GM12892 (cell line): Measurements from ENCODE around the gene PTCD2.

Experiments used
- POLR2A ChIP-seq: IDR thresholded peaks from 2 replicates; pipeline ENCODE4 v1.6.1; 2011; ENCODE audit warnings: low read depth, low read length, control low read depth
- POLR2AphosphoS5 ChIP-seq: IDR thresholded peaks from 2 replicates; pipeline ENCODE4 v1.6.1; 2011; ENCODE audit warnings: low read depth, low read length, control low read depth
- TAF1 ChIP-seq: IDR thresholded peaks from 2 replicates; pipeline ENCODE4 v1.6.1; 2011; ENCODE audit warnings: low read depth, mild to moderate bottlenecking, control low read depth, low read length, borderline replicate concordance

DNA sequence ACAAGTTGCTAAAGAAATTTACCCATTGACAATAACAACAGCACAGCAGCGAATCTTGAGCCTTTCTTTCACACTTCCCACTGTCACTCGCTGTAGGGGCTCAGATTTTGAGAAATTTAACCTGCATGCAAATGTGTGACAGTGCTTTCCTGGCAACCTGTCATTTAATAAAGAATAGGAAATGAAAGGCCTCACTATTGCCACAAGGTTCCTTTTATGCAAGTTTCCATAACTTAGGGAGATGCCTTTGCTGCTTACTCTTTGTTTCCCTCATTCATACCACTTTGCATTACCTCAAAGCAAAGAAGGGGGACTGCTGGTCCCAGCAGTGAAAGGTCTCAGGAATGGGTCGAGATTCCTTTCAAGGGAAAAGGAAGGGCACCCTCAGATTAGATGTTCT is 49.5 kb downstream of the PTCD2 start:
- TF ChIP-seq POLR2A (no peak), POLR2AphosphoS5 (no peak), TAF1 (no peak)
